SU-DHL-6 (cell line): ENCODE data around the gene SMIM21.

Experiments used
- EZH2phosphoT487 ChIP-seq: fragments of 200-600 bp; sonication (generic), shearing (Covaris generic); conservative IDR thresholded peaks from 2 replicates; pipeline ENCODE4 v1.6.1; 2018; ENCODE audit warnings: mild to moderate bottlenecking, antibody characterized with exemption, low read length, moderate library complexity, mixed read lengths
- TF ChIP-seq, protein P1 (sequence below): fragments of 200-600 bp; sonication (generic); IDR thresholded peaks from one replicate; pipeline ENCODE4 v1.5.1; 2017; ENCODE audit warnings: antibody characterized with exemption, mild to moderate bottlenecking, low read length, moderate library complexity; ENCODE audit not compliant: insufficient read depth, poor library complexity, severe bottlenecking

DNA sequence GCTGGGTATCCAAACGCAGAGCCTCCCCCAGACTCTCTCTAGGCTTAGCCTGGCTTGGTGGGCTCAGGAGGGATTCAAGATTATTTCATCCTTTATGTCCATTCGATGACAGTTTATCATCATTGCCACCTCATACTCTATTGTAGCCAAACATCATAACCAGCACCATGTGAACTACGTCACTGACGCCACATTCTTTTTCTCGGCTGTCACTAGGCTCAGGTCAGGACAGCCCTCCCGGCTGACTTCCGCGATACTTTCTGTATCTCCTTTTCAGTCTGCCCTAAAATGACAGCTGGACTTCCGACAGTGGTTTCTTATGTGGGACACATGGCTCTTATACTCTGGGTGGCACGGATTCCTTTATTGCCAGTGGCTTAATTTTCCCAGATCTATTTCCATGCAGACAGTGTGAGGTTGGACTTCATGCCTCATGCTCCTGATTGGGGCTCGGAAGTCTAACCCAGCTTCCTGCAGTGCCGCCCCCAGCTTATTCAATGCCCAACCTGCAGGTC, 39.8 kb upstream of the SMIM21 start:
- TF ChIP-seq, protein P1, sequence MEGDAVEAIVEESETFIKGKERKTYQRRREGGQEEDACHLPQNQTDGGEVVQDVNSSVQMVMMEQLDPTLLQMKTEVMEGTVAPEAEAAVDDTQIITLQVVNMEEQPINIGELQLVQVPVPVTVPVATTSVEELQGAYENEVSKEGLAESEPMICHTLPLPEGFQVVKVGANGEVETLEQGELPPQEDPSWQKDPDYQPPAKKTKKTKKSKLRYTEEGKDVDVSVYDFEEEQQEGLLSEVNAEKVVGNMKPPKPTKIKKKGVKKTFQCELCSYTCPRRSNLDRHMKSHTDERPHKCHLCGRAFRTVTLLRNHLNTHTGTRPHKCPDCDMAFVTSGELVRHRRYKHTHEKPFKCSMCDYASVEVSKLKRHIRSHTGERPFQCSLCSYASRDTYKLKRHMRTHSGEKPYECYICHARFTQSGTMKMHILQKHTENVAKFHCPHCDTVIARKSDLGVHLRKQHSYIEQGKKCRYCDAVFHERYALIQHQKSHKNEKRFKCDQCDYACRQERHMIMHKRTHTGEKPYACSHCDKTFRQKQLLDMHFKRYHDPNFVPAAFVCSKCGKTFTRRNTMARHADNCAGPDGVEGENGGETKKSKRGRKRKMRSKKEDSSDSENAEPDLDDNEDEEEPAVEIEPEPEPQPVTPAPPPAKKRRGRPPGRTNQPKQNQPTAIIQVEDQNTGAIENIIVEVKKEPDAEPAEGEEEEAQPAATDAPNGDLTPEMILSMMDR = no peak
- no peak for TF ChIP-seq EZH2phosphoT487
